Rectal smooth muscle tissue (tissue), 1 donor: ENCODE data around the gene FILIP1L.

Source experiments
- H3K27ac ChIP-seq: one replicate; pipeline ENCODE4 v1.7.0; 2013; ENCODE audit warnings: low read depth, low read length, inconsistent platforms
- H3K27me3 ChIP-seq: one replicate; pipeline ENCODE4 v1.7.0; 2013; ENCODE audit warnings: low read length; ENCODE audit not compliant: control insufficient read depth, insufficient read depth
- H3K36me3 ChIP-seq: one replicate; pipeline ENCODE4 v1.7.0; 2013; ENCODE audit warnings: low read length; ENCODE audit not compliant: control insufficient read depth, insufficient read depth
- H3K4me1 ChIP-seq: one replicate; pipeline ENCODE4 v1.7.0; 2013; ENCODE audit warnings: low read length; ENCODE audit not compliant: control insufficient read depth, insufficient read depth
- H3K4me3 ChIP-seq: one replicate; pipeline ENCODE4 v1.7.0; 2013; ENCODE audit warnings: low read length
- H3K9ac ChIP-seq: one replicate; pipeline ENCODE4 v1.7.0; 2013; ENCODE audit warnings: low read length

Gene FILIP1L

GRCh38 chr3:100122321-100122720, 8.0 kb upstream of the FILIP1L start:
- Histone ChIP-seq H3K27ac (no peak overlapping the region), H3K4me3 (no peak overlapping the region), H3K9ac (no peak overlapping the region), H3K27me3 (no peaks in the 10 kb centered on the region), H3K36me3 (no peaks in the 10 kb centered on the region), H3K4me1 (no peaks in the 10 kb centered on the region)

GRCh38 chr3:100120693-100121092, 6.4 kb upstream of the FILIP1L start:
- no peaks in the 10 kb centered on the region for H3K4me1 ChIP-seq
- H3K27me3 ChIP-seq: no peaks in the 10 kb centered on the region
- H3K9ac ChIP-seq: no peak overlapping the region
- H3K27ac ChIP-seq: no peak overlapping the region
- H3K4me3 ChIP-seq: no peak overlapping the region
- no peaks in the 10 kb centered on the region for H3K36me3 ChIP-seq

- Histone ChIP-seq H3K4me1 (no peaks in the 10 kb centered on the region), H3K36me3 (no peaks in the 10 kb centered on the region), H3K27me3 (no peaks in the 10 kb centered on the region), H3K27ac (no peak overlapping the region), H3K4me3 (no peak overlapping the region), H3K9ac (no peak overlapping the region)
Measured at GRCh38 chr3:100120012-100120411, 5.7 kb upstream of the FILIP1L start.

DNA sequence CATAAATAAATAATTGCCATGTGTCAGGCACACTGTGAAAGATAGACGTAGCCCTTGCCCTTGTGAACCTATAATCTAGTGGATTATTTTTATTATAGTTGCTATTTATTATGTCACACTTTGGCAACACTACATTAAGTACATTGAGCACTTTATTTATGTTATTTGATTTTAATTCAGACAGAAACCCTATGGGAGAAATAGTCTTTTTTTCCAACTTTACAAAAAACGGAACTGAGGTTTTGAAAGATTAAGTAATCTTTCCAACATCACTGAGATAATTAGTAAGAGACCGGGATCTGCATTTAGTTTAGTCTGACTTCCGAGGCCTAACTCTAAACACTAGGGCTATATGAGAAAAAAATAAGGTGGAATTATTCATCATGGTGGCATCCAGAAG, 2.8 kb upstream of the FILIP1L start:
- no peak overlapping the region for H3K27ac ChIP-seq
- H3K4me3 ChIP-seq: no peak overlapping the region
- H3K4me1 ChIP-seq: no peaks in the 10 kb centered on the region
- H3K36me3 ChIP-seq: no peaks in the 10 kb centered on the region
- H3K9ac ChIP-seq: no peak overlapping the region
- no peaks in the 10 kb centered on the region for H3K27me3 ChIP-seq

DNA sequence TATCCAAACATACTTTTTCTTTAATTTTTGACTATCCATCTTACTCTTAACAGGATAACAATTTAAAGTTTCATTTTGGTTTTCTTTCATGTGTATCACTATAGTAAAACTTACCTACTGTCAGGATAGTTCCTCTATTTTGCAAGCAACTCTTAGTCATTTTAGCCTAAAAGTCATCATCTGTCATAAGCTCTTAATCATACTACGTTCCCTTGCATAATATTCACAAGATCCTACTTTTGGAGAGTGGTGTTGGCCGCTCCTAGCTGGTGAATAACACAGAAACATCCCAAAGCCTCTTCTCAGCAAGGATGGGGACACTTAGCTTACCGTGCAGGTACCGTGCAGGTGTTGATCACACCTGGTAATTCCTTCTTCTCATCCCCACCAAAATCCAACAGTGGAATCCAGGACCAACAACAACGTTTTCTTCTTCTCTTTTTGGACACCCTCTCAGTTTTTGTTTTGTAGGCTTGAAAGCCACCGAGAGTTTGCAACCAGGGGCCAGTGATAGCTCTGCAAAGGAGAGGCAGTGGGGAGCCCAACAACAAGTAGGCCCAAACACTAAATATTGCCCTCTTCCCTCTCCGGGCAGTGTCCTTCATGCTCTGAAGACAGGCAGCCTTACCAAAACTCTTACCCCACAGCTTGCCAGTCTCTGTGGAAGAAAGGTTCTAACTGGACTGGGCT, 433 bp downstream of the FILIP1L start:
- no peak overlapping the region for H3K9ac ChIP-seq
- no peaks in the 10 kb centered on the region for H3K27me3 ChIP-seq
- no peaks in the 10 kb centered on the region for H3K36me3 ChIP-seq
- H3K4me3 ChIP-seq: no peak overlapping the region
- H3K27ac ChIP-seq: no peak overlapping the region
- peaks cover 2% of the 10 kb centered on the region for H3K4me1 ChIP-seq

DNA sequence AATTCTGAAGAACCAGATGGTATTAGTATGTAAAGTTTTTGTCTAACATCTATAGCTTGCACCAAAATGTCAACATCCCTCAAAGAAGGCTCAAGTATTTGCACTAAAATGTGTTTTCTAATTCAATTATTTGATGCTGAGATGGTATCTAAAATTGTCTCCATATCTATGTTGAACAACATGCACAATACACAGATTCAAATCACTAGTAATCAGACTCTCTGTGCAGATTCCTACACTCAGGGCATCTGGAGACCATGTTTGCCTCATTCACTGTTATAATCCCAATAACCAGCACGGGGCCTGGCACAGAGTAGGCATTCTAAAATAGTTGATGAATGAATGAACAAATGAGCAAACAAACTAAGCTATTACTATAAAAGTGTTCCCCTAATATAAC, 2.6 kb downstream of the FILIP1L start:
- H3K4me1 ChIP-seq: peaks cover 17% of the 10 kb centered on the region

DNA sequence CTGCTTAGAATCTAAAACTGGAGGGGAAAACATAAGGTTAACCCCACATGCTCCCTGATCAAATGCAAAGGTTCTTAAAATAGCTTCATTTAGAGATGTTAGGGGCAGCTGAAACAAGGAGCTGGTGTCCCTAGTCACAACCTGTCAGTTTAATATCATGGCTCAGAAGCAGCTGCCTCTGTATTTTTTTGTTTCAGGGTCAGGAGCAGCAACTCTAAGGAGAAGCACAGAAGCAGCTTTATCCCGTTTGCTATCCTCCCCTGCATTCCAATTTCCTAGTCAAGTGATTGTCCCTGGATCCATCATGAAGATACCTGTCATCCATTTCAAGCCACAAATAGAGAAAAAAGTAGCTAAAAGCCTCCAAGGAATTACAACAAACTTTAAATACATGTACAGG, 4.1 kb downstream of the FILIP1L start:
- no peak overlapping the region for H3K27ac ChIP-seq
- no peak overlapping the region for H3K4me3 ChIP-seq
- peaks cover 31% of the 10 kb centered on the region for H3K4me1 ChIP-seq
- H3K36me3 ChIP-seq: no peaks in the 10 kb centered on the region
- H3K9ac ChIP-seq: no peak overlapping the region
- no peaks in the 10 kb centered on the region for H3K27me3 ChIP-seq

More for the DNA sequence above, 2.6 kb downstream of the FILIP1L start:
- no peak overlapping the region for H3K9ac ChIP-seq
- H3K36me3 ChIP-seq: no peaks in the 10 kb centered on the region
- no peak overlapping the region for H3K4me3 ChIP-seq
- no peaks in the 10 kb centered on the region for H3K27me3 ChIP-seq
- H3K27ac ChIP-seq: no peak overlapping the region

- Histone ChIP-seq H3K36me3 (no peaks in the 10 kb centered on the region), H3K4me3 (no peak overlapping the region), H3K4me1 (peaks cover 42% of the 10 kb centered on the region), H3K27me3 (no peaks in the 10 kb centered on the region), H3K27ac (peak overlapping the region; percentile 21), H3K9ac (no peak overlapping the region)
Measured at GRCh38 chr3:100108464-100109079, 5.7 kb downstream of the FILIP1L start.

DNA sequence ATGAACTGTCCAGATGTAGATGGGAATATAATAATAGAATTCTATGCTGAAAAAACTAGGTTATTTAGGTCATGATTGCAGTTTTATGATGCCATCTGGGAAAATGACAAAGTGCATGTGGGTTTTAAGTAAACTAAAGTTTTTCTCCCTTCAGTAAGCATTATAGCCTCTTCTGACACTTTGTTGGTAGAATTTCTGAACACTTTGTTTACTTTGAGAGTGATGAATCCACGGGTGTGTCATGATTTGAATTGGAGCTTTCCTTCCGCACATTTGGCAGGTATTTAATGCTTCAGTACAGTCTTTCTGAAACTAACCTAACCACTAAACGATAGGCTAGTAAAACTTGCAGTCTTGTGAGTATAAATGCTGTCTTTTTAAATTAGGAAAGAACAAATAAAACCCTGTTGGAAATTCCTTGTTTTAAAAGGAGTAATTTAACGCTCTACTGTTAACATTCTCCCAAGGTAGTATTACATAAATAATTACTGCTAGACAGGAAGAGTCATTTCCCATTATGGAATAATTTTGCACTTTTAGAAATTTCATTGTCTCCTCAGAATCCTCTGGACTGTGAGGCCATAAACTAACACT, 7.0 kb downstream of the FILIP1L start:
- Histone ChIP-seq H3K27ac (peak overlapping the region; percentile 44), H3K4me3 (no peak overlapping the region), H3K9ac (no peak overlapping the region), H3K27me3 (no peaks in the 10 kb centered on the region), H3K36me3 (no peaks in the 10 kb centered on the region), H3K4me1 (peaks cover 42% of the 10 kb centered on the region)

GRCh38 chr3:100106531-100107141, 7.7 kb downstream of the FILIP1L start:
- Histone ChIP-seq H3K4me3 (no peak overlapping the region), H3K4me1 (peaks cover 42% of the 10 kb centered on the region), H3K9ac (no peak overlapping the region), H3K27me3 (no peaks in the 10 kb centered on the region), H3K27ac (peak overlapping the region; percentile 44), H3K36me3 (no peaks in the 10 kb centered on the region)

GRCh38 chr3:100106094-100106493, 8.2 kb downstream of the FILIP1L start:
- Histone ChIP-seq H3K27me3 (no peaks in the 10 kb centered on the region), H3K4me1 (peaks cover 42% of the 10 kb centered on the region), H3K9ac (no peak overlapping the region), H3K27ac (peak overlapping the region; percentile 44), H3K4me3 (no peak overlapping the region), H3K36me3 (no peaks in the 10 kb centered on the region)

GRCh38 chr3:100105501-100105900, 8.8 kb downstream of the FILIP1L start:
- H3K9ac ChIP-seq: no peak overlapping the region
- no peak overlapping the region for H3K4me3 ChIP-seq
- H3K4me1 ChIP-seq: peaks cover 42% of the 10 kb centered on the region
- no peaks in the 10 kb centered on the region for H3K36me3 ChIP-seq
- H3K27ac ChIP-seq: peak overlapping the region; percentile 50
- H3K27me3 ChIP-seq: no peaks in the 10 kb centered on the region
